Activated CD4-positive, alpha-beta T cell treated with anti-CD3 and anti-CD28 coated beads for 36 hours (primary cell): ENCODE results near the gene CARNS1. TPM values are rescaled to one million over a fixed set of nuclear protein-coding genes. Genes with fewer than 3 reads are reported as not detected.

Experiments used
- ATAC-seq: fragments of 200-7000 bp; cut with Tn5 transposase; one replicate; pipeline ENCODE4 v1.10.0; 2021; ENCODE audit warnings: mild to moderate bottlenecking, moderate library complexity
- CTCF ChIA-PET: fragments of 350-600 bp; sonication (Branson Sonifier 250); formaldehyde crosslinking; loops from one replicate; lab custom pipeline; 2021; ENCODE audit warnings: antibody characterized with exemption; lab: Charles Lee
- POLR2A ChIA-PET: fragments of 350-600 bp; sonication (Branson Sonifier 250); formaldehyde crosslinking; loops from one replicate; lab custom pipeline; 2021; ENCODE audit warnings: antibody characterized with exemption, inconsistent platforms; lab: Charles Lee
- DNase-seq: peaks from one replicate; pipeline ENCODE4 v3.0.0-alpha.2; 2020
- H3K27ac Mint-ChIP-seq: one replicate; pipeline ENCODE4 v1.8.0; 2021; ENCODE audit warnings: mixed read lengths
- H3K27me3 Mint-ChIP-seq: one replicate; pipeline ENCODE4 v1.8.0; 2021; ENCODE audit warnings: mixed read lengths
- H3K36me3 Mint-ChIP-seq: one replicate; pipeline ENCODE4 v1.8.0; 2021; ENCODE audit warnings: low read depth, mixed read lengths
- H3K4me1 Mint-ChIP-seq: one replicate; pipeline ENCODE4 v1.8.0; 2021; ENCODE audit warnings: mixed read lengths
- H3K4me3 Mint-ChIP-seq: one replicate; pipeline ENCODE4 v1.8.0; 2021; ENCODE audit warnings: mild to moderate bottlenecking, moderate library complexity, mixed read lengths
- H3K9me3 Mint-ChIP-seq: one replicate; pipeline ENCODE4 v1.8.0; 2021; ENCODE audit warnings: low read depth, mixed read lengths
- intact Hi-C, 2 experiments: fragments of 100-400 bp; cut with DNase I in 1 of 2; cut with micrococcal nuclease in 1 of 2; formaldehyde crosslinking; loops; one replicate each; pipeline versions ENCODE4 v1.14.2 to v1.15.1; 2022 to 2024; cut with DNase I, micrococcal nuclease
- total RNA-seq, 2 experiments: library from RNA; stranded (reverse); gene quantifications; one replicate each; pipeline ENCODE4 v1.2.3, GENCODE V29; 2021

CARNS1 gene
- total RNA-seq, 2 experiments from 2014 or later = 1.5 to 1.6 TPM

DNA sequence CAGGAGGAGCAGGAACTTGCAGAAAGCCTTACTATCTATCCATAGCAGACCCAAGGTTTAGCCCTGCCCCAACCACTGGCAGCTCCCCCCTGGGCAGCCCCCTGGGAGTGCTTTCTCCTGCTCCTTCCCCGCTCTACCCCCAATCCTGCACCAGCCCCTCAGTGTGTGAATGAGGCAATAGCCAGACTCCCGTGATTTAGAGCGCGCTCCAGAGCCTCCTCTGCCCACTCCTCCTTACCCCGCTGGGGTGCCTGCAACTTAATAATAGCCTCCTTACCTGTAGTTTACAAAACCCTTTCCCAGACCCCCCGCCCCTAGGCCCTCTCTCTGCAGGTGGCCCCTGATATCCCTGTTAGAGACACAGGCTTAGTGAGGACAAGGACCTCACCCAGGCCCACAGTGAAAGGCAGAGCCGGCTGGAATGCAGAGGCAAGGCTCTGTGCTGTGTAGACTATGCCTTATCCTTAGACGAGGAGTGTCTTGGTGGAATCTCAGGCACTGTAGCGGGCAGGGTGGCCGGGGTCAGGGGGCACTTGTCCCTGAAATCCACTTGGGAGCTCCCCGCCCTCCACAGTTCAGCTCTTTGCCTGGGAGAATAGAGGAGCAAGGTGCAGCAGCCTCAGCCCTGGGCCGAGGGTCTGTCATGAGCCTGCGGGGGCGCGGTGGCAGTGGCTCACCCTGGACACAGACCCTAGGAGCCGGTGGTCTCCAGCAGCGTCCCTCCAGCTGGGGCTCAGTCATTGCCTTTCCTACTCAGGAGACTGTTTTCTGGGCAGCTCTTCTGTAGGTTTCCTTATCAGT is 4.3 kb upstream of the CARNS1 start:
- Mint-ChIP-seq H3K9me3 (no peaks in the 10 kb centered on the region), H3K36me3 (peaks cover 27% of the 10 kb centered on the region), H3K4me1 (peaks cover 79% of the 10 kb centered on the region), H3K27me3 (no peaks in the 10 kb centered on the region), H3K4me3 (no peak overlapping the region), H3K27ac (no peak overlapping the region)
- intact Hi-C loops = no loop called here
- POLR2A ChIA-PET = no interaction called here
- DNase-seq (no peak), ATAC-seq (no peak)
- CTCF ChIA-PET = interaction anchor here (1.2 to 1.9 kb wide), 2 partner anchors 10 to 56 kb away, joined by 3 to 8 read pairs; partner anchors contain the start of gene PPP1CA

- intact Hi-C loops = no loop called here
- Mint-ChIP-seq H3K9me3 (no peaks in the 10 kb centered on the region), H3K27me3 (no peaks in the 10 kb centered on the region), H3K36me3 (peaks cover 22% of the 10 kb centered on the region), H3K4me1 (peaks cover 79% of the 10 kb centered on the region), H3K4me3 (no peak overlapping the region), H3K27ac (peak overlapping the region; percentile 17)
- ChIA-PET CTCF (interaction anchor here (1.2 to 1.9 kb wide), 2 partner anchors 10 to 55 kb away, joined by 3 to 8 read pairs; partner anchors contain the start of gene PPP1CA), POLR2A (no interaction called here)
- DNase-seq (peak; percentile 46), ATAC-seq (peak; percentile 14)
Measured at GRCh38 chr11:67411785-67412152, 3.7 kb upstream of the CARNS1 start.

DNA sequence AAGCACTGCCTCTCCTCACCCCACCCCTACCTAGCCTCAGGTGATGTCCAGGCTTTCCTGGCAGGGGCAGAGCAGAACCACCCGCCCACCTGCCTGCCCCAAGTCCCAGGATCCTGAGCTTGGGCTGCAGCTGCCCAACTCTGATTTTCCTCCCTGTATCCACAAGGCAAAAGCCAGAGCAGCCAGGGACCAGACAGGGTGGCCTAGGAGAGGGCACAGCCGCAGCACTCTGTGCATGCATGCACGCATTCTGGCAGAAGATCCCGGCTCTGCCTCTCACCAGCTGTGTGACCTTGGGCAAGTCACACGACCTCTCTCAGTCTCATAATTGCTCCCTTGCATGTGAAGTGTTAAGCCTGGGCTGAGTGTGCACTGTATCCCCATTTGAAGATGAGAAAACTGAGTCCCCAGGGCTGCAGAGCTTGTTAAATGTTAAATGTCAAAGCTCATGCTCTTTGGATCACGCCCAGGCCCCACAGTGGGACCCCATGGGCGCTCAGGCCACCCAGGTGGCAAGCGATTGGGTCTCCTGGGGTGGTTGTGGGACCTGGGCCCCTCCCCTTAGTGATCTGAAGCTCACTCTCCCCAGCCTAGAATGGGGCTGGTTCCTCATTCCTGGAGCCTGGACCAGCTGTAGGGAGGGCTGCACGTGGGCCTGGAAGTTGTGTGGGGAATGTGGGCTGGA is 2.8 kb upstream of the CARNS1 start:
- peak overlapping the region; percentile 42 for H3K27ac Mint-ChIP-seq
- H3K4me1 Mint-ChIP-seq = peaks cover 76% of the 10 kb centered on the region
- intact Hi-C loops = no loop called here
- POLR2A ChIA-PET = interaction anchor here (0.7 kb wide), 1 partner anchor 10 kb away, joined by 3 read pairs; no protein-coding TSS in a partner anchor
- H3K4me3 Mint-ChIP-seq = no peak overlapping the region
- H3K36me3 Mint-ChIP-seq = peaks cover 15% of the 10 kb centered on the region
- H3K9me3 Mint-ChIP-seq = no peaks in the 10 kb centered on the region
- no peak for ATAC-seq
- DNase-seq = peak; percentile 24
- H3K27me3 Mint-ChIP-seq = no peaks in the 10 kb centered on the region
- CTCF ChIA-PET = interaction anchor here (0.6 to 1.9 kb wide), 7 partner anchors 9 to 75 kb away, joined by 3 to 8 read pairs (median 3); partner anchors contain the start of genes PPP1CA and TBC1D10C

DNA sequence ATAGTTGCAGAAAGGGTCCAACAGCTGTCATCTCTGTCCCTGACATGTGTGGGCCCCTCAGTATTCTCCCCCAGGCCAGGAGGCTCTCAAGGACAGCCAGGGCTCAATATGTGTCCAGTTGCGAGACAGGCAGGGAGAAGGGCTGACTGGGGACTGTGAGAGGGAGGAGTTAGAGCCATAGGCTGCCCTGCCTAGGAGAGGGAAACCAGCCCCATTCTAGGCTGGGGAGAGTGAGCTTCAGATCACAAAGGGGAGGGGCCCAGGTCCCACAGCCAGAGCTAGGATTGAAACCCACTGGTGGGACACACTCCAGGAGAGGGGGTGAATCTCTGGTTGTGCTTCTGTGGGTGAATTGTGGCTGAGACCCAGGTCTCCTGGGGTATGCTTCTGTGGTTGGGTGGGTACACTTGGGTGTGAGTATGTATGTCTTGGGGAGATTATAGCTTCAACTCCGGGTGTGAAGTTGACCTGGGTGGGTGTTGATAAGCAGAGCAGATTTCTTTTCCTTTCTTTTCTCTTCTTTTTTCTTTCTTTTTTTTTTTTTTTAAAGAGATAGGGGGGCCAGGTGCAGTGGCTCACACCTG is 2.1 kb upstream of the CARNS1 start:
- H3K4me1 Mint-ChIP-seq = peaks cover 76% of the 10 kb centered on the region
- intact Hi-C loops = no loop called here
- ATAC-seq (no peak), DNase-seq (peak; percentile 21)
- ChIA-PET CTCF (interaction anchor here (0.6 to 1.9 kb wide), 8 partner anchors 10 to 75 kb away, joined by 3 to 8 read pairs (median 3); partner anchors contain the start of genes PPP1CA and TBC1D10C), POLR2A (interaction anchor here (0.5 to 0.7 kb wide), 5 partner anchors 8 to 171 kb away, joined by 3 to 6 read pairs (median 4); partner anchors contain the start of gene GSTP1)
- H3K9me3 Mint-ChIP-seq = no peaks in the 10 kb centered on the region
- no peaks in the 10 kb centered on the region for H3K27me3 Mint-ChIP-seq
- H3K36me3 Mint-ChIP-seq = peaks cover 10% of the 10 kb centered on the region
- no peak overlapping the region for H3K4me3 Mint-ChIP-seq
- H3K27ac Mint-ChIP-seq = peak overlapping the region; percentile 16

DNA sequence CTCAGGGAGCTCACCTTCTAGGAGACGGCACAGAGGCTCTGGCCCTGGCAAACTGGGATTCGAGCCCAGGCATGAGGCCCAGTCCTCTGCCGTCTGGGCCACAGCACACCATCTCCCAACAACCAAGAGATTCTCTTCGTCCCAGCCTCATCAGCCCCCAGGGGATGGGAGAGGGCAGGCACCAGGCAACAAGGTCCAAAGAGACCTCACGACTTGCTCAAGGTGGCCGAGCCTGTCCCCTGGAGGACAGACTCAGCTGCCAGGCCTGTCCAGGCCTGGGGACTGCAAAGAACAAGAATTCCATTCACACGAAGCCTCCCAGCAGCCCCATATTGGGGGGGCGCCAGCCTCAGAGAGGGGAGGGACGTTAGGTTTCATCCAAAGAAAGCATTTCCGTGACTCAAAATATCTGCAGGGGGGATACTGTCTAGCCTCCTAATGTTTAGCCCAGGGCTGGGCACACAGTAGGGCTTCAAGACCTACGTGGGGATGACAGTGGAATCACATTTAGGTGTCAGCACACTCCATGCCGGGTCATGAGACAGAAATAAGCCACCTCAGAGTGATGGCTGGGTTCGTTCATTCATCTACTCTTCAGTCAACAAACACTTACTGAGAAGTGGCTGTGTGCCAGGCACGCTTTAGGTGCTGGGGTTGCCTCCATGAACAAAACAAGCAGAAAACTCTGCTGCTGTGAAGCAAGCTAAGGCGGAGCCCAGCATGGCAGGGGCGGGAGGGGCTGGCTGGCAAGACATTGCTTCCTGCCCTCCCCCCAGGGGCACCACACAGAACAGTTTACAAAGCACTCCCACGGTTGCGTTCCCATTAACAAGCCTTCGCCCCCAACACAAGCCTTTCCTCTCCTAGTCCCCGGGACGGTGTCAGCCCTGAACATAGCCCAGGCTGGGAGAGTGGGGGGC is 1.2 kb downstream of the CARNS1 start:
- Mint-ChIP-seq H3K27ac (peak overlapping the region; percentile 79), H3K4me3 (peak overlapping the region; percentile 1), H3K27me3 (no peaks in the 10 kb centered on the region), H3K9me3 (no peaks in the 10 kb centered on the region), H3K36me3 (no peaks in the 10 kb centered on the region), H3K4me1 (peaks cover 68% of the 10 kb centered on the region)
- ChIA-PET POLR2A (interaction anchor here (0.7 kb wide), 1 partner anchor 68 kb away, joined by 3 read pairs; no protein-coding TSS in a partner anchor), CTCF (interaction anchor here (0.7 to 1.4 kb wide), 3 partner anchors 21 to 67 kb away, joined by 3 to 6 read pairs (median 4); no protein-coding TSS in a partner anchor)
- peak; percentile 81 for DNase-seq
- peak; percentile 7 for ATAC-seq
- intact Hi-C loops = loop anchor here in 1 of 2 experiments (1.0 kb wide), 1 partner anchor 9 kb away; no protein-coding TSS in a partner anchor

DNA sequence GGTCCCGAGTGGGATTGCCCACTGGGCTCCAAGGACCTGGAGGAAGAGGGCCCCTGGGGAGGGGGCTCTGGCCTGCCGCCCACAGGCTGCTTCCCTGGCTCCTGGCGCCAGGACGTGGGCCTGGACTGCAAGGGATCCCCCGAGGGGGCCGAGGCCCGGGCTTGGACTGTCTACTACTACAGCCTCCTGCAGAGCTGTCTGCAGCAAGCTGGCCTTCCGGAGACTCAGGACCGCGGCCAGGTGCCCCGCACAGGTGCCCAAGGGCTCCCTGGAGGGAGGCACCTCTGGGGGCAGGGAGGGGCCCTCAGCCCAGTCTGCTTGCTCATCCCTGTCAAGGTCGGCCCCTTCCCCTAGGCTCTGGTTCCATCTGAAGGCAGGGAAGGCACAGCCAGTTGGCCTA is 1.9 kb downstream of the CARNS1 start:
- no peak overlapping the region for H3K4me3 Mint-ChIP-seq
- ATAC-seq (no peak), DNase-seq (peak; percentile 12)
- intact Hi-C loops = no loop called here
- ChIA-PET CTCF (interaction anchor here (0.7 to 4.0 kb wide), 7 partner anchors 9 to 68 kb away, joined by 3 to 34 read pairs (median 6); partner anchors contain the start of genes PPP1CA and TBC1D10C), POLR2A (interaction anchor here (0.7 to 2.1 kb wide), 2 partner anchors 9 to 67 kb away, joined by 3 to 13 read pairs; no protein-coding TSS in a partner anchor)
- H3K36me3 Mint-ChIP-seq = no peaks in the 10 kb centered on the region
- no peak overlapping the region for H3K27ac Mint-ChIP-seq
- no peaks in the 10 kb centered on the region for H3K9me3 Mint-ChIP-seq
- peaks cover 60% of the 10 kb centered on the region for H3K4me1 Mint-ChIP-seq
- H3K27me3 Mint-ChIP-seq = no peaks in the 10 kb centered on the region

GRCh38 chr11:67418476-67419281 is 3.2 kb downstream of the CARNS1 start:
- peaks cover 51% of the 10 kb centered on the region for H3K4me1 Mint-ChIP-seq
- POLR2A ChIA-PET = interaction anchor here (0.8 to 3.0 kb wide), 3 partner anchors 10 to 17 kb away, joined by 3 to 14 read pairs (median 13); partner anchors contain the start of genes PPP1CA and TBC1D10C
- H3K36me3 Mint-ChIP-seq = no peaks in the 10 kb centered on the region
- no peaks in the 10 kb centered on the region for H3K27me3 Mint-ChIP-seq
- intact Hi-C loops = no loop called here
- CTCF ChIA-PET = interaction anchor here (0.5 to 4.0 kb wide), 8 partner anchors 10 to 73 kb away, joined by 3 to 34 read pairs (median 4); partner anchors contain the start of genes PPP1CA, PTPRCAP, RAD9A and TBC1D10C
- H3K4me3 Mint-ChIP-seq = peak overlapping the region; percentile 76
- DNase-seq = peak; percentile 59
- ATAC-seq = no peak
- no peaks in the 10 kb centered on the region for H3K9me3 Mint-ChIP-seq
- H3K27ac Mint-ChIP-seq = no peak overlapping the region

DNA sequence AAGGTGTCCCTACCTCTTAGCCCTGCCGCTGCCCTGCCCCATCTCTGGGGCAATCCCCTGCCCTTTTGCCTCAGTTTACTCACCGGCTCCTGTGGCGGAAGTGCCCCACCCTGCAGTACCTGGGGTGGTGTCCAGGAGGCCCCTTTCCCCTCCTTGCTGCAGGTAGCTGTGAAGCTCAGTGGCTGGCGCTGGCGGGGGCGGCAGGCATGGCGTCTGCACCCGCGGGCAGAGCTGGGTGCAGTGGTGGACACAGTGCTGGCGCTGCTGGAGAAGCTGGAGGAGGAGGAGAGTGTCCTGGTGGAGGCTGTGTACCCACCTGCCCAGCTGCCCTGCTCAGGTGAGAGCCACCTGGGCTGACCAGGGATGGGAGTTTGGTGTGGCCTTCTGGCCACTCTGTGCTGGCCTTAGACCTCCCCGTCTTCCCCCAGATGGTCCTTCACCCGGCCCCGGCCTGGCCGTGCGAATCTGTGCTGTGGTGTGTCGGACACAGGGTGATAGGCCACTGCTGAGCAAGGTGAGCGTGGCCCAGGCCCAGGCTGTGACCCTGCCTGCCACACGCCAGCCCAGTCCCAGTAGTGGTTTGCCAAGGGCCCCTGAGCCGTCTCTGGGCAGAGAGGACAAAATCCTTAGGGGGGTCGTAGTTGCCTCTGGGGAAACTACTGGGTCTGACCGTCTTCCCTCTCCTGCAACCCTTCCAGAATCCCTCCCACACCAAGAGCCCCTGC is 4.0 kb downstream of the CARNS1 start:
- H3K27ac Mint-ChIP-seq = peak overlapping the region; percentile 78
- intact Hi-C loops = loop anchor here in 1 of 2 experiments (2.0 kb wide), 1 partner anchor 17 kb away; the partner anchor contains the start of gene PTPRCAP
- POLR2A ChIA-PET = interaction anchor here (2.1 to 3.0 kb wide), 2 partner anchors 11 to 15 kb away, joined by 13 to 14 read pairs; partner anchors contain the start of gene TBC1D10C

More for the DNA sequence above, 4.0 kb downstream of the CARNS1 start:
- H3K36me3 Mint-ChIP-seq = no peaks in the 10 kb centered on the region
- no peaks in the 10 kb centered on the region for H3K27me3 Mint-ChIP-seq
- peaks cover 52% of the 10 kb centered on the region for H3K4me1 Mint-ChIP-seq
- DNase-seq = peak; percentile 32
- H3K4me3 Mint-ChIP-seq = peak overlapping the region; percentile 76
- no peaks in the 10 kb centered on the region for H3K9me3 Mint-ChIP-seq
- CTCF ChIA-PET = interaction anchor here (0.8 to 4.0 kb wide), 6 partner anchors 10 to 74 kb away, joined by 3 to 34 read pairs (median 4); partner anchors contain the start of genes PPP1CA and TBC1D10C
- ATAC-seq = no peak
